HCT116 (cell line): ENCODE measurements around the gene UTS2B. TPM values are rescaled to one million over a fixed set of nuclear protein-coding genes. Genes with fewer than 3 reads are reported as not detected.

Experiments
- ATAC-seq: fragments of 200-7000 bp; cut with Tn5 transposase; 2 replicates; pipeline ENCODE4 v1.9.1; 2020; ENCODE audit warnings: mild to moderate bottlenecking, moderate library complexity
- BruUV-seq: library from RNA; stranded (reverse); fragments of 400-500 nt; replicated peaks from 2 replicates; lab custom pipeline; 2021; lab: Mats Ljungman, UMichigan
- CTCF ChIA-PET: fragments of 300-600 bp; sonication (Branson Sonifier 250); formaldehyde crosslinking; loops from one replicate; lab custom pipeline; 2021; ENCODE audit warnings: antibody characterized with exemption; lab: Charles Lee
- POLR2A ChIA-PET: fragments of 300-600, 350-600 bp; sonication (Branson Sonifier 250); formaldehyde crosslinking; loops from one replicate; lab custom pipeline; 2021; ENCODE audit warnings: antibody characterized with exemption; lab: Charles Lee
- RAD21 ChIA-PET, 2 experiments: fragments of 300-600 bp; sonication (Branson Sonifier 250); formaldehyde crosslinking; loops; one replicate each; lab custom pipeline; 2023; ENCODE audit warnings: low total read pairs in 2 of 2; ENCODE audit not compliant: uncharacterized antibody in 2 of 2, unreplicated experiment in 2 of 2, low non-redundant PET in 1 of 2; lab: Charles Lee
- DNase-seq: peaks from one replicate; pipeline ENCODE4 v3.0.0-alpha.2; 2010; ENCODE audit warnings: low read depth, low spot score
- H2AFZ ChIP-seq: fragments of 200-600 bp; shearing (Covaris generic), sonication (generic); 2 replicates; pipeline ENCODE4 v1.6.1; 2017; ENCODE audit warnings: low read depth, mixed run types, mixed read lengths, antibody characterized with exemption, low read length; ENCODE audit not compliant: poor library complexity, severe bottlenecking
- H3K27ac ChIP-seq: 2 replicates; pipeline ENCODE4 v1.5.1; 2012; ENCODE audit warnings: low read depth, low read length
- H3K27me3 ChIP-seq: fragments of 200-600 bp; sonication (generic); 2 replicates; pipeline ENCODE4 v1.6.1; 2016; ENCODE audit warnings: mixed run types, low read length, mixed read lengths; ENCODE audit not compliant: insufficient read depth
- H3K36me3 ChIP-seq, 2 experiments: fragments of 200-500 bp in 1 of 2; fragments of 200-600 bp in 1 of 2; sonication (Bioruptor generic) in 1 of 2; sonication (generic) in 1 of 2; 2 replicates each; pipeline versions ENCODE4 v1.5.1 to v1.6.1; 2014 to 2016; ENCODE audit warnings: low read length in 2 of 2, inconsistent platforms in 1 of 2, mixed read lengths in 1 of 2, mixed run types in 1 of 2; ENCODE audit not compliant: insufficient read depth in 2 of 2, control insufficient read depth in 1 of 2
- H3K4me1 ChIP-seq, 2 experiments: fragments of 200-600 bp in 1 of 2; sonication (generic) in 1 of 2; 2 replicates each; pipeline versions ENCODE4 v1.5.1 to v1.6.1; 2012 to 2017; ENCODE audit warnings: low read length in 2 of 2, inconsistent platforms in 1 of 2, mild to moderate bottlenecking in 1 of 2, mixed read lengths in 1 of 2, mixed run types in 1 of 2, moderate library complexity in 1 of 2; ENCODE audit not compliant: insufficient read depth in 2 of 2, control insufficient read depth in 1 of 2
- H3K4me2 ChIP-seq: fragments of 200-600 bp; sonication (generic); 2 replicates; pipeline ENCODE4 v1.6.1; 2017; ENCODE audit warnings: mixed run types, low read length, mixed read lengths
- H3K4me3 ChIP-seq, 2 experiments: fragments of 200-600 bp in 1 of 2; sonication (generic) in 1 of 2; replicated peaks in 1 of 2; 2 replicates each; pipeline ENCODE4 v1.5.1; 2011 to 2016; ENCODE audit warnings: low read length in 2 of 2, control low read depth in 1 of 2, low read depth in 1 of 2, mild to moderate bottlenecking in 1 of 2, mixed read lengths in 1 of 2, mixed run types in 1 of 2
- H3K79me2 ChIP-seq: fragments of 200-600 bp; sonication (generic); 2 replicates; pipeline ENCODE4 v1.6.1; 2017; ENCODE audit warnings: mild to moderate bottlenecking, mixed run types, low read length, moderate library complexity, mixed read lengths; ENCODE audit not compliant: insufficient read depth
- H3K9ac ChIP-seq: fragments of 200-600 bp; sonication (generic); 2 replicates; pipeline ENCODE4 v1.6.1; 2016; ENCODE audit warnings: low read length, mixed read lengths
- H3K9me2 ChIP-seq: fragments of 200-600 bp; sonication (generic), shearing (Covaris generic); 2 replicates; pipeline ENCODE4 v1.6.1; 2017; ENCODE audit warnings: mixed run types, mild to moderate bottlenecking, moderate library complexity; ENCODE audit not compliant: insufficient read depth
- H3K9me3 ChIP-seq, 2 experiments: fragments of 200-500 bp in 1 of 2; fragments of 200-600 bp in 1 of 2; sonication (Bioruptor generic) in 1 of 2; sonication (generic) in 1 of 2; 2 replicates each; pipeline ENCODE4 v1.6.1; 2014 to 2017; ENCODE audit warnings: low read length in 2 of 2, mixed read lengths in 2 of 2, inconsistent platforms in 1 of 2, low read depth in 1 of 2, mild to moderate bottlenecking in 1 of 2, mixed run types in 1 of 2, moderate library complexity in 1 of 2; ENCODE audit not compliant: control insufficient read depth in 1 of 2, insufficient read depth in 1 of 2
- H4K20me1 ChIP-seq: fragments of 200-600 bp; sonication (generic), shearing (Covaris generic); 2 replicates; pipeline ENCODE4 v1.6.1; 2017; ENCODE audit warnings: mixed run types, mild to moderate bottlenecking, moderate library complexity; ENCODE audit not compliant: insufficient read depth
- CEBPB ChIP-seq: IDR thresholded peaks from 2 replicates; pipeline ENCODE4 v1.6.1; 2012; ENCODE audit warnings: low read depth
- EGR1 ChIP-seq: IDR thresholded peaks from 2 replicates; pipeline ENCODE4 v1.6.1; 2012; ENCODE audit warnings: low read depth
- ELF1 ChIP-seq: IDR thresholded peaks from 2 replicates; pipeline ENCODE4 v1.6.1; 2012; ENCODE audit warnings: low read depth, borderline replicate concordance
- EZH2 ChIP-seq: fragments of 200-600 bp; sonication (generic); IDR thresholded peaks from 2 replicates; pipeline ENCODE4 v1.6.1; 2017; ENCODE audit warnings: antibody characterized with exemption, mixed run types
- EZH2phosphoT487 ChIP-seq: fragments of 200-600 bp; IDR thresholded peaks from 2 replicates; pipeline ENCODE4 v1.6.1; 2018; ENCODE audit warnings: antibody characterized with exemption, borderline replicate concordance
- FOSL1 ChIP-seq: IDR thresholded peaks from 2 replicates; pipeline ENCODE4 v1.6.1; 2012; ENCODE audit warnings: low read depth
- POLR2A ChIP-seq: IDR thresholded peaks from 2 replicates; pipeline ENCODE4 v1.7.0; 2011; ENCODE audit warnings: borderline replicate concordance; ENCODE audit not compliant: insufficient read depth, insufficient read length; ENCODE audit errors: extremely low read depth
- POLR2AphosphoS5 ChIP-seq: IDR thresholded peaks from 2 replicates; pipeline ENCODE4 v1.6.1; 2011; ENCODE audit warnings: mild to moderate bottlenecking, low read depth, low read length, moderate library complexity
- SIN3A ChIP-seq: IDR thresholded peaks from 2 replicates; pipeline ENCODE4 v1.6.1; 2012; ENCODE audit warnings: low read depth
- SP1 ChIP-seq: IDR thresholded peaks from 2 replicates; pipeline ENCODE4 v1.6.1; 2012; ENCODE audit warnings: low read depth
- TCF7L2 ChIP-seq: IDR thresholded peaks from 2 replicates; pipeline ENCODE4 v1.7.0; 2011; ENCODE audit warnings: borderline replicate concordance, inconsistent platforms; ENCODE audit not compliant: insufficient read depth, insufficient read length; ENCODE audit errors: extremely low read depth
- YY1 ChIP-seq: IDR thresholded peaks from 2 replicates; pipeline ENCODE4 v1.6.1; 2011; ENCODE audit warnings: low read length, low read depth, moderate library complexity, mild to moderate bottlenecking; ENCODE audit not compliant: insufficient replicate concordance; ENCODE audit errors: extremely low read depth
- ZFX ChIP-seq: fragments of 450-650 bp; IDR thresholded peaks from 2 replicates; pipeline ENCODE4 v1.6.1; 2017
- ZNF274 ChIP-seq: fragments of 200-500 bp; sonication (Bioruptor generic); IDR thresholded peaks from 2 replicates; pipeline ENCODE4 v1.6.1; 2014; ENCODE audit warnings: mild to moderate bottlenecking, low read depth, low read length, inconsistent platforms
- intact Hi-C: fragments of 100-400 bp; cut with micrococcal nuclease; formaldehyde crosslinking; loops from 2 replicates; pipeline ENCODE4 v1.10.0; 2022
- total RNA-seq: library from RNA; stranded (reverse); gene quantifications from one replicate; pipeline ENCODE4 v1.2.1, GENCODE V29; 2021; ENCODE audit not compliant: unreplicated experiment
- TF ChIP-seq, protein P1 (sequence below), 3 experiments: fragments of 200-600 bp in 1 of 3; sonication (generic) in 1 of 3; IDR thresholded peaks in 2 of 3; conservative IDR thresholded peaks in 1 of 3; 2 replicates each; pipeline ENCODE4 v1.5.1; 2012 to 2017; ENCODE audit warnings: low read depth in 2 of 3, low read length in 2 of 3, antibody characterized with exemption in 1 of 3, borderline replicate concordance in 1 of 3, control low read depth in 1 of 3, mild to moderate bottlenecking in 1 of 3, mixed read lengths in 1 of 3, mixed run types in 1 of 3, moderate library complexity in 1 of 3; ENCODE audit not compliant: insufficient read depth in 1 of 3

Gene UTS2B
- total RNA-seq, 1 experiment from 2014 or later: 0.59 TPM

DNA sequence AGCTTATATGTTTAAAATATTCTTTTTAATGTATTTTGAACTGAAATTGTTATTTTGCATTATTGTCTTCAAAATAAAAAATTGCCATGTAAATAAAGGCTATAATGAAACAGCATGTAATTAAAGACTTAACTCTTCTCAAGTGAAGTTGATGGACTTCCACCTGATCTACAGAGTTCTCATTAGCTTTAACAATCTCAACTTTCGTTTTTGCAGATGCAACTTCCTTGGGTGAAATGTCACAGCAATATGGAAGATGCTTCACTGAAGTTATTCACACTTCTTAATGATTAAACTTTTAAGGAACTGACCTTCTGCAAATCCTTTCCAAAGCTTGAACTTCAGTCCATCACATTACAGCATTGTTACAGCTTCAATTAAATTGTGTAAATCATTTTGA is 67.7 kb downstream of the UTS2B start (continued):
- TF ChIP-seq, protein P1, sequence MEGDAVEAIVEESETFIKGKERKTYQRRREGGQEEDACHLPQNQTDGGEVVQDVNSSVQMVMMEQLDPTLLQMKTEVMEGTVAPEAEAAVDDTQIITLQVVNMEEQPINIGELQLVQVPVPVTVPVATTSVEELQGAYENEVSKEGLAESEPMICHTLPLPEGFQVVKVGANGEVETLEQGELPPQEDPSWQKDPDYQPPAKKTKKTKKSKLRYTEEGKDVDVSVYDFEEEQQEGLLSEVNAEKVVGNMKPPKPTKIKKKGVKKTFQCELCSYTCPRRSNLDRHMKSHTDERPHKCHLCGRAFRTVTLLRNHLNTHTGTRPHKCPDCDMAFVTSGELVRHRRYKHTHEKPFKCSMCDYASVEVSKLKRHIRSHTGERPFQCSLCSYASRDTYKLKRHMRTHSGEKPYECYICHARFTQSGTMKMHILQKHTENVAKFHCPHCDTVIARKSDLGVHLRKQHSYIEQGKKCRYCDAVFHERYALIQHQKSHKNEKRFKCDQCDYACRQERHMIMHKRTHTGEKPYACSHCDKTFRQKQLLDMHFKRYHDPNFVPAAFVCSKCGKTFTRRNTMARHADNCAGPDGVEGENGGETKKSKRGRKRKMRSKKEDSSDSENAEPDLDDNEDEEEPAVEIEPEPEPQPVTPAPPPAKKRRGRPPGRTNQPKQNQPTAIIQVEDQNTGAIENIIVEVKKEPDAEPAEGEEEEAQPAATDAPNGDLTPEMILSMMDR (IDR thresholded peaks at IDR 0.05 in 2 of 3, conservative IDR thresholded peaks at IDR 0.05 in 1 of 3; ENCODE audit: borderline replicate concordance in 1 of 3, insufficient read depth in 1 of 3, low read depth in 2 of 3, low read length in 2 of 3): no peak
- TF ChIP-seq ZFX: no peak

DNA sequence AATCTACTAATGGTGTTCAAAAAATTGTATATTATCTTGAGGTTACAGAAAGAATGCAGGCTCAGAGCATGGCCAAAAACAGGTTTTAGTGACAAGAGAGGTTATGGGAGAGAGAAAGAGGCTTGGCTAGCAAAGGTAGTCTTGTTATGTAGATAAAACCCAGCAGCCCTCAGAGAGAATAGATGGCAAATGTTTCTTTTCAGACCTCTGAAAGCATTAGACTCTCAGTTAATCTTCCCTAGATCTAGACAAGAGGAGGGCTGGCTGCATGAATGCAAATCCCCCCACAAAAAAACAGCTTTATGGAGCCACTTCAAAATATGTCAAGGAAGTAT is 69.1 kb downstream of the UTS2B start:
- POLR2A ChIA-PET: no interaction called here

More for the DNA sequence above, 69.1 kb downstream of the UTS2B start:
- BruUV-seq: no TSS peak
- RAD21 ChIA-PET: no interaction called here
- DNase-seq (no peak), ATAC-seq (no peak)
- CTCF ChIA-PET: no interaction called here
- Histone ChIP-seq H3K9me2 (no peaks in the 10 kb centered on the region), H3K9me3 (no peaks in the 10 kb centered on the region), H3K36me3 (no peaks in the 10 kb centered on the region), H4K20me1 (no peaks in the 10 kb centered on the region), H2AFZ (no peak overlapping the region), H3K27me3 (no peaks in the 10 kb centered on the region), H3K4me1 (peaks cover 0 to 3% of the 10 kb centered on the region in 2 experiments; a peak in 1 of 4 replicates), H3K27ac (no peak overlapping the region), H3K4me3 (no peak overlapping the region), H3K4me2 (no peak overlapping the region), H3K79me2 (no peaks in the 10 kb centered on the region), H3K9ac (no peak overlapping the region)
- no peak for TF ChIP-seq TCF7L2
- TF ChIP-seq CEBPB: no peak
- no peak for TF ChIP-seq SIN3A
- no peak for TF ChIP-seq ZNF274
- no peak for TF ChIP-seq POLR2A
- TF ChIP-seq, protein P1 (IDR thresholded peaks at IDR 0.05 in 2 of 3, conservative IDR thresholded peaks at IDR 0.05 in 1 of 3; ENCODE audit: borderline replicate concordance in 1 of 3, insufficient read depth in 1 of 3, low read depth in 2 of 3, low read length in 2 of 3): no peak
- TF ChIP-seq SP1: no peak
- no peak for TF ChIP-seq EZH2
- no peak for TF ChIP-seq POLR2AphosphoS5
- no peak for TF ChIP-seq EGR1
- no peak for TF ChIP-seq ELF1
- no peak for TF ChIP-seq ZFX
- no peak for TF ChIP-seq EZH2phosphoT487
- TF ChIP-seq FOSL1: no peak
- TF ChIP-seq YY1: no peak
- intact Hi-C loops: no loop called here
